K562 (cell line): ENCODE data around the gene ZNRF3. TPM values are rescaled to one million over a fixed set of nuclear protein-coding genes. Genes with fewer than 3 reads are reported as not detected.

Source experiments
- CGGBP1 ChIP-seq: fragments of 250-450 bp; sonication (Bioruptor Pico); IDR thresholded peaks from 2 replicates; pipeline ENCODE4 v1.9.0; 2021; ENCODE audit warnings: mild to moderate bottlenecking
- CSDE1 ChIP-seq, 2 experiments: fragments of 450-650 bp; IDR thresholded peaks; 2 replicates each; pipeline ENCODE4 v1.6.1; 2016; ENCODE audit warnings: mild to moderate bottlenecking in 1 of 2
- E2F3 ChIP-seq: fragments of 250-450 bp; sonication (Bioruptor Pico); IDR thresholded peaks from 2 replicates; pipeline ENCODE4 v1.4.0; 2020; ENCODE audit warnings: mild to moderate bottlenecking
- JUNB ChIP-seq: fragments of 450-650 bp; formaldehyde crosslinking; conservative IDR thresholded peaks from 2 replicates; pipeline ENCODE4 v1.4.0; 2020; ENCODE audit warnings: mild to moderate bottlenecking
- PBX2 ChIP-seq, 2 experiments: IDR thresholded peaks in 1 of 2; conservative IDR thresholded peaks in 1 of 2; 2 replicates each; pipeline ENCODE4 v1.6.1; 2016; ENCODE audit warnings: low read depth in 2 of 2, mild to moderate bottlenecking in 1 of 2, missing compliant biosample characterization in 1 of 2, missing genetic modification characterization in 1 of 2, moderate library complexity in 1 of 2
- RBM22 ChIP-seq: fragments of 200-400 bp; formaldehyde crosslinking; IDR thresholded peaks from 2 replicates; pipeline ENCODE4 v1.6.1; 2018; ENCODE audit warnings: low read length, low read depth; ENCODE audit not compliant: poor library complexity, severe bottlenecking
- TAF1 ChIP-seq: IDR thresholded peaks from 2 replicates; pipeline ENCODE4 v1.6.1; 2011; ENCODE audit warnings: mild to moderate bottlenecking, low read length, moderate library complexity; ENCODE audit not compliant: insufficient read depth, control insufficient read depth, severe bottlenecking; ENCODE audit errors: extremely low read depth
- ZNF282 ChIP-seq: sonication (generic); formaldehyde crosslinking; IDR thresholded peaks from 2 replicates; pipeline ENCODE4 v1.8.1; 2023; ENCODE audit warnings: missing genetic modification reagents
- polyA plus RNA-seq, 8 experiments: library from polyadenylated mRNA; depleted of rRNA in 4 of 8; stranded (reverse) in 5 of 8; unstranded in 3 of 8; fragments of >200 nt; fragmentation: Nextera tagmentation in 2 of 8; fragmentation: Illumina TruSeq in 1 of 8; extraction: Ambion mirVana in 2 of 8; extraction: Trizol in 1 of 8; gene quantifications; 2 replicates each; pipeline versions ENCODE4 v1.2.1 to v1.2.3, GENCODE V29; 2011 to 2014; ENCODE audit warnings: inconsistent platforms in 1 of 8, missing spikeins in 1 of 8
- total RNA-seq, 7 experiments: library from RNA; depleted of rRNA in 6 of 7; stranded (reverse); fragments of >200 nt in 6 of 7; fragmentation: Illumina TruSeq in 2 of 7; extraction: Trizol in 2 of 7; gene quantifications; 2 replicates each; pipeline versions ENCODE4 v1.2.1 to v1.2.3, GENCODE V29; 2011 to 2021; ENCODE audit warnings: low replicate concordance in 1 of 7

Gene ZNRF3
- total and polyA plus RNA-seq, 9 of the 15 experiments (the other 6 are each of a cell fraction or from before 2014, with no cell fraction given): 0.41 to 5.9 (median 1.7) TPM

GRCh38 chr22:29070490-29070889 is 187.1 kb downstream of the ZNRF3 start (continued):
- no peak for TF ChIP-seq JUNB
- no peak for TF ChIP-seq RBM22
- no peak for TF ChIP-seq ZNF282 (CRISPR knock-in tag)
- TF ChIP-seq CGGBP1: no peak
- TF ChIP-seq TAF1: no peak
- no peak for TF ChIP-seq CSDE1 (IDR thresholded peaks at IDR 0.05)
- no peak for TF ChIP-seq PBX2 (CRISPR knock-in tag; IDR thresholded peaks at IDR 0.05; ENCODE audit: low read depth)
- no peak for TF ChIP-seq PBX2 (tag; conservative IDR thresholded peaks at IDR 0.05; ENCODE audit: low read depth)
- no peak for TF ChIP-seq E2F3
